ENCODE measurements around the gene PDE4B. TPM values are rescaled to one million over a fixed set of nuclear protein-coding genes. Genes with fewer than 3 reads are reported as not detected.

PDE4B gene
- total and polyA plus RNA-seq, 10 of the 15 experiments (the other 5 are each of a cell fraction or from before 2014, with no cell fraction given): 3.0 to 13.2 (median 5.7) TPM

DNA sequence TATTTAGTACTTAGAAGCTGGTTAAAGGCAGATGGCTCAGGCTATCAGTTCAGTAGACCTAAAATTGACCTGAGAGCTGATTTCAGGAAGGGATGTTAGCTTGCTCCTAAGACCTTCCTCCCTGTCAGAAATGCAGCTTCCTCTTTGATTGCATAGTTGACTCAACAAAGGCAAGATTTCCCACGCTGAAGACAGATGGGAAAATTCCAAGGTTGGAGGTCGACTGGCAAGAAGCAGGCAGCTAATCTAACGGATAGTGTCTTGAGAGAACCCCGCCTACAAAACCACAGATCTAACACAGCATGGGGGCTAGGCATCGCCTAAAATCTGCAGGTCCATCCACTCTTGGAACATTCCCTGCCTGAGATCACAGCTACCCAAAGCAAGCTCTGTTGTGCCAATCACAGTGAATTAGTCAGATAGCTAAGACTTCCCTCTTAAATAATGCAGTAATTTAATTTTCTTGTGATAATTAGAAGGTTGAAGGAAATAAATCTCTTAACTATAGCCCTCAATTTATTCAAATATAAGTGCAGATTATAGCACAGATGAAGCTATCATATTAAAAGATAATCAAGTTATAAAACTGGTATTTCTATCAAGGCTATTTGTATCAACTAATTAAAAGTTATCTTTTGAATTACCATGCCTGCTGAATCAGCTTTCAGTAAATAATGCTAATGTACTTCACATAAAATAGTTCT lies 383.5 kb downstream of the PDE4B start:
- no peak overlapping the region for H2AFZ ChIP-seq (ENCODE audit: control insufficient read depth, low read depth, low read length)
- no peak overlapping the region for H3K4me3 ChIP-seq
- no peaks in the 10 kb centered on the region for H3K27me3 ChIP-seq (replicated peaks in 1 of 2; ENCODE audit: control insufficient read depth in 2 of 2, insufficient read depth in 2 of 2, low read length in 1 of 2)
- FAIRE-seq (no peak), ATAC-seq (no peak), DNase-seq (ENCODE audit: low read depth, low spot score) (no peak)
- no peak overlapping the region for H3K4me2 ChIP-seq (ENCODE audit: control insufficient read depth, insufficient read depth)
- ChIA-PET CTCF (interaction anchor here (0.6 to 1.4 kb wide), 2 partner anchors 66 to 1466 kb away, joined by 3 read pairs; no protein-coding TSS in a partner anchor), RAD21 (ENCODE audit: unreplicated experiment) (no interaction called here), POLR2A (no interaction called here), SMC1A (ENCODE audit: uncharacterized antibody, unreplicated experiment) (interaction anchor here (1.4 to 1.9 kb wide), 3 partner anchors 7 to 270 kb away, joined by 3 to 7 read pairs (median 3); no protein-coding TSS in a partner anchor)
- H3K36me3 ChIP-seq (ENCODE audit: control insufficient read depth in 2 of 2, insufficient read depth in 2 of 2, low read length in 1 of 2): no peaks in the 10 kb centered on the region
- TF ChIP-seq, protein P1, sequence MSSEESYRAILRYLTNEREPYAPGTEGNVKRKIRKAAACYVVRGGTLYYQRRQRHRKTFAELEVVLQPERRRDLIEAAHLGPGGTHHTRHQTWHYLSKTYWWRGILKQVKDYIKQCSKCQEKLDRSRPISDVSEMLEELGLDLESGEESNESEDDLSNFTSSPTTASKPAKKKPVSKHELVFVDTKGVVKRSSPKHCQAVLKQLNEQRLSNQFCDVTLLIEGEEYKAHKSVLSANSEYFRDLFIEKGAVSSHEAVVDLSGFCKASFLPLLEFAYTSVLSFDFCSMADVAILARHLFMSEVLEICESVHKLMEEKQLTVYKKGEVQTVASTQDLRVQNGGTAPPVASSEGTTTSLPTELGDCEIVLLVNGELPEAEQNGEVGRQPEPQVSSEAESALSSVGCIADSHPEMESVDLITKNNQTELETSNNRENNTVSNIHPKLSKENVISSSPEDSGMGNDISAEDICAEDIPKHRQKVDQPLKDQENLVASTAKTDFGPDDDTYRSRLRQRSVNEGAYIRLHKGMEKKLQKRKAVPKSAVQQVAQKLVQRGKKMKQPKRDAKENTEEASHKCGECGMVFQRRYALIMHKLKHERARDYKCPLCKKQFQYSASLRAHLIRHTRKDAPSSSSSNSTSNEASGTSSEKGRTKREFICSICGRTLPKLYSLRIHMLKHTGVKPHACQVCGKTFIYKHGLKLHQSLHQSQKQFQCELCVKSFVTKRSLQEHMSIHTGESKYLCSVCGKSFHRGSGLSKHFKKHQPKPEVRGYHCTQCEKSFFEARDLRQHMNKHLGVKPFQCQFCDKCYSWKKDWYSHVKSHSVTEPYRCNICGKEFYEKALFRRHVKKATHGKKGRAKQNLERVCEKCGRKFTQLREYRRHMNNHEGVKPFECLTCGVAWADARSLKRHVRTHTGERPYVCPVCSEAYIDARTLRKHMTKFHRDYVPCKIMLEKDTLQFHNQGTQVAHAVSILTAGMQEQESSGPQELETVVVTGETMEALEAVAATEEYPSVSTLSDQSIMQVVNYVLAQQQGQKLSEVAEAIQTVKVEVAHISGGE (CRISPR knock-in tag; IDR thresholded peaks at IDR 0.05): no peak
- no peak for TF ChIP-seq HDAC6 (IDR thresholded peaks at IDR 0.05; ENCODE audit: unreplicated experiment)
- no peak for TF ChIP-seq ZNF622 (IDR thresholded peaks at IDR 0.05)
- TF ChIP-seq JUNB (IDR thresholded peaks at IDR 0.05): no peak
- TF ChIP-seq KLF5 (IDR thresholded peaks at IDR 0.05; ENCODE audit: partially characterized antibody): no peak
- TF ChIP-seq, protein P2, sequence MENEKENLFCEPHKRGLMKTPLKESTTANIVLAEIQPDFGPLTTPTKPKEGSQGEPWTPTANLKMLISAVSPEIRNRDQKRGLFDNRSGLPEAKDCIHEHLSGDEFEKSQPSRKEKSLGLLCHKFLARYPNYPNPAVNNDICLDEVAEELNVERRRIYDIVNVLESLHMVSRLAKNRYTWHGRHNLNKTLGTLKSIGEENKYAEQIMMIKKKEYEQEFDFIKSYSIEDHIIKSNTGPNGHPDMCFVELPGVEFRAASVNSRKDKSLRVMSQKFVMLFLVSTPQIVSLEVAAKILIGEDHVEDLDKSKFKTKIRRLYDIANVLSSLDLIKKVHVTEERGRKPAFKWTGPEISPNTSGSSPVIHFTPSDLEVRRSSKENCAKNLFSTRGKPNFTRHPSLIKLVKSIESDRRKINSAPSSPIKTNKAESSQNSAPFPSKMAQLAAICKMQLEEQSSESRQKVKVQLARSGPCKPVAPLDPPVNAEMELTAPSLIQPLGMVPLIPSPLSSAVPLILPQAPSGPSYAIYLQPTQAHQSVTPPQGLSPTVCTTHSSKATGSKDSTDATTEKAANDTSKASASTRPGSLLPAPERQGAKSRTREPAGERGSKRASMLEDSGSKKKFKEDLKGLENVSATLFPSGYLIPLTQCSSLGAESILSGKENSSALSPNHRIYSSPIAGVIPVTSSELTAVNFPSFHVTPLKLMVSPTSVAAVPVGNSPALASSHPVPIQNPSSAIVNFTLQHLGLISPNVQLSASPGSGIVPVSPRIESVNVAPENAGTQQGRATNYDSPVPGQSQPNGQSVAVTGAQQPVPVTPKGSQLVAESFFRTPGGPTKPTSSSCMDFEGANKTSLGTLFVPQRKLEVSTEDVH (IDR thresholded peaks at IDR 0.05; ENCODE audit: low read depth, partially characterized antibody): no peak
- no peak for TF ChIP-seq FOXM1 (IDR thresholded peaks at IDR 0.05; ENCODE audit: low read depth, low read length)
- no peak for TF ChIP-seq TCF3 (IDR thresholded peaks at IDR 0.05; ENCODE audit: borderline replicate concordance, insufficient read depth, low read depth, low read length)
- TF ChIP-seq MTA3 (IDR thresholded peaks at IDR 0.05; ENCODE audit: borderline replicate concordance, low read length): no peak
- TF ChIP-seq, protein P3, sequence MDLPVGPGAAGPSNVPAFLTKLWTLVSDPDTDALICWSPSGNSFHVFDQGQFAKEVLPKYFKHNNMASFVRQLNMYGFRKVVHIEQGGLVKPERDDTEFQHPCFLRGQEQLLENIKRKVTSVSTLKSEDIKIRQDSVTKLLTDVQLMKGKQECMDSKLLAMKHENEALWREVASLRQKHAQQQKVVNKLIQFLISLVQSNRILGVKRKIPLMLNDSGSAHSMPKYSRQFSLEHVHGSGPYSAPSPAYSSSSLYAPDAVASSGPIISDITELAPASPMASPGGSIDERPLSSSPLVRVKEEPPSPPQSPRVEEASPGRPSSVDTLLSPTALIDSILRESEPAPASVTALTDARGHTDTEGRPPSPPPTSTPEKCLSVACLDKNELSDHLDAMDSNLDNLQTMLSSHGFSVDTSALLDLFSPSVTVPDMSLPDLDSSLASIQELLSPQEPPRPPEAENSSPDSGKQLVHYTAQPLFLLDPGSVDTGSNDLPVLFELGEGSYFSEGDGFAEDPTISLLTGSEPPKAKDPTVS (IDR thresholded peaks at IDR 0.05; ENCODE audit: low read depth, low read length): no peak
- no peak for TF ChIP-seq BCL11A (IDR thresholded peaks at IDR 0.05; ENCODE audit: low read depth, low read length)
- no peak for TF ChIP-seq SMAD1 (IDR thresholded peaks at IDR 0.05; ENCODE audit: low read depth, partially characterized antibody)
- no peak for TF ChIP-seq FOXK2 (IDR thresholded peaks at IDR 0.05)
- no peak for TF ChIP-seq PML (IDR thresholded peaks at IDR 0.05; ENCODE audit: low read length)
- TF ChIP-seq SMARCA5 (IDR thresholded peaks at IDR 0.05): no peak
- TF ChIP-seq EGR1 (IDR thresholded peaks at IDR 0.05; ENCODE audit: borderline replicate concordance in 1 of 2, low read depth in 2 of 2, low read length in 2 of 2): no peak
- no peak for TF ChIP-seq RCOR1 (conservative IDR thresholded peaks at IDR 0.05; ENCODE audit: low read depth, low read length)
- no peak overlapping the region for H3K27ac ChIP-seq (ENCODE audit: control insufficient read depth, insufficient read depth)
- WGBS (ENCODE audit: insufficient coverage, insufficient replicate concordance, low lambda C conversion rate, missing lambda C conversion rate): 21% methylated on average over 5 of the region's 5 CpGs
- no peaks in the 10 kb centered on the region for H4K20me1 ChIP-seq (ENCODE audit: control insufficient read depth, insufficient read depth)
- in situ Hi-C loops (cut with MboI) (no loop called here), intact Hi-C loops (cut with micrococcal nuclease; ENCODE audit: unreplicated experiment) (no loop called here)
- no peaks in the 10 kb centered on the region for H3K4me1 ChIP-seq (ENCODE audit: control insufficient read depth, insufficient read depth, low read length)
- no peaks in the 10 kb centered on the region for H3K9me3 ChIP-seq (replicated peaks; ENCODE audit: control insufficient read depth, insufficient read depth, low read length)
- no peak overlapping the region for H3K9ac ChIP-seq (ENCODE audit: control insufficient read depth, insufficient read depth, low read length)
- no TSS peak for BruUV-seq (replicated peaks)
- no peaks in the 10 kb centered on the region for H3K79me2 ChIP-seq (ENCODE audit: control insufficient read depth, insufficient read depth, low read length)

Measured in GM12878 (cell line).